Mucosa of gallbladder (tissue), 1 donor: Measurements from ENCODE around the gene RAD51B. TPM values are rescaled to one million over a fixed set of nuclear protein-coding genes. Genes with fewer than 3 reads are reported as not detected.
A peak's percentile ranks its signal among the peaks of the same experiment; 100 is the strongest.
"Not testable (repeated sequence)": the region's sequence is repeated elsewhere in the genome, so short reads cannot be mapped to it uniquely, and the experiment has no call there.

Experiments
- DNase-seq: peaks from one replicate; pipeline ENCODE4 v3.0.0-alpha.2; 2020; ENCODE audit warnings: low spot score
- total RNA-seq: library from RNA; stranded (reverse); gene quantifications from one replicate; pipeline ENCODE4 v1.2.1, GENCODE V29; 2021
- donor health status: DM: no; HTN: no; CAD: no.

The RAD51B gene
- total RNA-seq, 1 donor from 2014 or later, result 18.5 TPM

DNA sequence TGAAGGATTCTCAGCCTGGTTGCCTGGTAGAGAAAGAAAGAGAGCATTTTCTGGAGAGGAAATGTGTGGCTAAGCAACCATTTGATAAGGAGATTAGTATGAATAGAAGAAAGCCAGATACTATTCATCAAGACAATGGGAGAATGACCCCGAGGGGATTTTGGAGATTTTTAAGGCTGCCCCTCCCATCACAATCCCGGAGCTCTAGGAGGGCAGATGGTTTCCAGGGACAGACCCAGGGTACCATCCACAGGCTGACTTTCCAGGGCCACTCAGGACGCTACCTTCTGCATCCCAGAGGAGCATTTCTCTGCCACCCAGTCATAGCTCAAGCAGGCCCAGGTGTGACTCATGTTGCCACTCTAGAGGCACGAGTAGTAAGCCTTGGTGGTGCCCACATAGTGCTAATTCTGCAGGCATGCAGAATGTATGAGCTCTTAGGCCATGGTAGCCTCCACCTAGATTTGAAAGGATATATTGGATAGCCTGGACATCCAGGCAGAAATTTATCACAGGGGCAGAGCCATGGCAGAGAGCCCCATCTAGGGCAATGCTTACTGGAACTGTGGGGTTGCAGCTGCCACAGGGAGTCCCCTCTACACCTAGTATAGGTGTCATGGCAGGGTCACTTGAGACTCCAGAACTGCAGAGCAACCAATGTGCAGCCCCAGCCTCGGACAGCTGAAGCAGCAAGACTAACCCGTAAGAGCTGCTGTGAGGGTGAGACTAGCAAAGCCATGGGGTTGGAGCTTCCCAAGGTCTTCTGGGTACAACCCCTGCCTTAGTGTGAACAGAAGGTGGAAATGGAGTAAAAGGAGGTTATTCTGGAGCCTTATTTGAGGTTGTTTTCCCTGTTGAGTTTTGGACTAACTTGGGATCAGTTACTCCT, 607.3 kb downstream of the RAD51B start:
- no peak for DNase-seq

DNA sequence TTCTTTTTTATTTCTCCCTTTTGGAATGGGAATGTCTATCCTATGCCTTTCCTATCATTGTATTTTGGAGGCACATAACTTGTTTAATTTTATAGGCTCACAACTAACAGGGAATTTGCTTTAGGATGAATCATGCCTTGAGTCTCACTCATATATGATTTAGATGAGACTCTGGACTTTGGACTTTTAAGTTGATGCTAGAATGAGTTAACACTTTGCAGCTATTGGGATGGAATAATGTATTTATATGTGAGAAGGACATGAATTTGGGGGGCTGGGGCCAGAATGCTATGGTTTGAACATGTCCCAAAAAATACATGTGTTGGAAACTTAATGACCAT, 607.9 kb downstream of the RAD51B start:
- DNase-seq, result no peak

DNA sequence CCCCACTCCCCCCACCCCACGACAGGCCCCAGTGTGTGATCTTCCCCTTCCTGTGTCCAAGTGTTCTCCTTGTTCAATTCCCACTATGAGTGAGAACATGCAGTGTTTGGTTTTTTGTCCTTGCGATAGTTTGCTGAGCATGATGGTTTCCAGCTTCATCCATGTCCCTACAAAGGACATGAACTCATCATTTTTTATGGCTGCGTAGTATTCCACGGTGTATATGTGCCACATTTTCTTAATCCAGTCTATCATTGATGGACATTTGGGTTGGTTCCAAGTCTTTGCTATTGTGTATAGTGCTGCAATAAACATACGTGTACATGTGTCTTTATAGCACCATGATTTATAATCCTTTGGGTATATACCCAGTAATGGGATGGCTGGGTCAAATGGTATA, 609.3 kb downstream of the RAD51B start:
- DNase-seq, result not testable (repeated sequence)

DNA sequence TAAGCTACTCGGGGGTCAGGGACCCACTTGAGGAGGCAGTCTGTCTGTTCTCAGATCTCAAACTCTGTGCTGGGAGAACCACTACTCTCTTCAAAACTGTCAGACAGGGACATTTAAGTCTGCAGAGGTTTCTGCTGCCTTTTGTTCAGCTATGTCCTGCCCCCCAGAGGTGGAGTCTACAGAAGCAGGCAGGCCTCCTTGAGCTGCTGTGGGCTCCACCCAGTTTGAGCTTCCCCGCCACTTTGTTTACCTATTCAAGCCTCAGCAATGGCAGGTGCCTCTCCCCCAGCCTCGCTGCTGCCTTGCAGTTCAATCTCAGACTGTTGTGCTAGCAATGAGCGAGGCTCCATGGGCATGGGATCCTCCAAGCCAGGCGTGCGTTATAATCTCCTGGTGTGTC, 614.6 kb downstream of the RAD51B start:
- not testable (repeated sequence) for DNase-seq

DNA sequence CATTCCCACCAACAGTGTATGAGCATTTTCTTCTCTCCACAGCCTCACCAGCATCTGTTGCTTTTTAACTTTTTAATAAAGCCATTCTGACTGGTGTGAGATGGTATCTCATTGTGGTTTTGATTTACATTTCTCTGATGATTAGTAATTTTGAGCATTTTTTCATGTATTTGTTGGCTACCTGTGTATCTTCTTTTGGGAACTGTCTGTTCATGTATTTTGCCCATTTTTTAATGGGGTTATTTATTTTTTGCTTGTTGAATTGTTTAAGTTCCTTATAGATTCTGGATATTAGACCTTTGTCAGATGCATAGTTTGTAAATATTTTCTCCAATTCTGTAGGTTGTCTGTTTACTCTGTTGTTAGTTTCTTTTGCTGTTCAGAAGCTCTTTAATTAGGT, 616.1 kb downstream of the RAD51B start:
- DNase-seq, result not testable (repeated sequence)

DNA sequence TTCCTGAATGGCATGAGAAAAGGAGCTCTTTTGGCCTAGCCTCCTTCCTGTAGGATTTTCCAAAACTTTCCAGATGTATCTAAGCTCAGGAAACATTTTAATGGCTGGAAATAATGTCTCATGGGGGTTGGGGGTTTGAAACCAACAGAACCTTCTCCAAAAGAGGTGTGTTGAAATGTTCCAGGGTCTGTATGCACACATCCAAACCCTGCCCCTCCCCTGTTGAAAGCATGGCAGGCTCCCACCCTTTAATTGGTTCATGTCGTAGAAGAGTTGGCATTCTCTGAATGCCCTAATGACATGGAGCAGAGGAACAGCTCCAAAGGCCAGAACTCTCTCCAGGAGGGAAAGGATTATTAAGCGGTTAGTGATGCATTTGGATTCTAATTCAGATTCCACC, 620.1 kb downstream of the RAD51B start:
- DNase-seq, result no peak

DNA sequence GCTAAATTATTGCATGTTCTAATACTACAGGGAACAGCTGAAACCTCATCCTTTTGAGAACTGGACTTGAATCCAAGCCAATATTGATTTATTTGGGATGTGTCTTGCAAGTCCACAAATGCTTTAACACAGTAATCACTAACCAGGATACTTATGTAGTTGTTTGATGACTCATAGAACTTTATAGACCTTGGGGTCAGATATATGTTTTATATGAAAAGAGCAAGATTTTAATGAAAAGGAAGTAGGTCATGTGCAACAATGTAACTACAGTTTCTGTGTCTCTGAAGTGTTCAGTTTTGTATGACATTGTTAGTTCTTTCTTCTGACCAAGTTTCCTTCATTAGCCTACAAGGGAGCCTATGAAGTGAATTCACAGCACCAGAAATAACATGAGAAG, 621.2 kb downstream of the RAD51B start:
- DNase-seq, result no peak

DNA sequence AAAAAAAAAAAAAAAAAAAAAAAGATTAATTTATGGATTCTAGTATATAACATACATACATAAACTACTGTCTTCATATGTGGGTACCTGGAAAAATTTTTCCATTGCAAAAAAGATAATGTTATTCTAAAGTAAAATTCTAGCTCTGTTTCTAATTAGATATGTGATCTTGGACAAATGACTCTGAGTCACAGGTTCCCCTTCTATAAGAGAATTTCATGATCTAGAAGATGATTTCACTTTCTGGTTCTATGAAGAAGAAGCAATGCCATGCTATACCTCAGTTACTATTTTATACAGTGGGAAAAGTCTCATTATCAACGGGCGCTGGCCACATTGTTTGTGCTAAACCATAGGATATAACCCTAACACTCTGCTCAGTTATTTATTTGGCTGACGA, 622.0 kb downstream of the RAD51B start:
- DNase-seq, result no peak

DNA sequence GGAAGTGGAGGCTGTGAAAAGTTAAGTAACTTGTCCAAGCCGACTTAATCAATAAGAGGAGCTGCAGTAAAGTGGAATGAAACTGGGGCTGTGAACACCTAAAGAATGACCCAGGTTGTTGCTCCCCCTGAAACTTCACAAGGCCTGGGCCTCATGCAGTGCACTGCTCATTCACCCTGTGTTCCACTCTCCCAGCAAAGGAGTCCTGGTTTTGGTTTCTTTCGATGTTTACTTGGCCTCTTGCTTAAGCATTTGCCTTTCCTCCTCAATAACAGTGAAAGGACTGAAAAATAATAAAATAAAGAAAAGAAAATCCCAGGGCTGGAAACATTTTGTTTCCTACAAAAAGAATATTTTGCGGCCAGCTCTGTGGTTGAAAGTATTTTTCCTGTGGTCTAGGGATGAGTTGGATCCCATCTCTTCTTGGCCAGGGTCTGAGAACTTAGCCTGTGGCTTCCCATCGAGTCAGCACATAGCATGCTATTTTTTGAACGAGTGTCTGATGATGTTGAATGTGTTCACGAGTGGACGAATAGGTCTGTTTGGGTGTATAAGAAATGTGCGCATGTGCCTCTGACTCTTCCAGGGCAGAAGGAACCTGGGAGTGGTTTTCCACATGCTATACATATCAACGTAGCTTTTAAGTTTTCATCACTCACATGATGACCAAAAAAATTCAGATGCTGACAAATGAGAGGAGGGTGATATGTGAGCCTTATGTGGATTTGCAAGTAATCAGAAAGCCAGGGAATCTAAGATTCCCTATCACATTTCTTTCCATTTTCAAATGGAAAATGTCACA, 623.5 kb downstream of the RAD51B start:
- DNase-seq, result no peak

DNA sequence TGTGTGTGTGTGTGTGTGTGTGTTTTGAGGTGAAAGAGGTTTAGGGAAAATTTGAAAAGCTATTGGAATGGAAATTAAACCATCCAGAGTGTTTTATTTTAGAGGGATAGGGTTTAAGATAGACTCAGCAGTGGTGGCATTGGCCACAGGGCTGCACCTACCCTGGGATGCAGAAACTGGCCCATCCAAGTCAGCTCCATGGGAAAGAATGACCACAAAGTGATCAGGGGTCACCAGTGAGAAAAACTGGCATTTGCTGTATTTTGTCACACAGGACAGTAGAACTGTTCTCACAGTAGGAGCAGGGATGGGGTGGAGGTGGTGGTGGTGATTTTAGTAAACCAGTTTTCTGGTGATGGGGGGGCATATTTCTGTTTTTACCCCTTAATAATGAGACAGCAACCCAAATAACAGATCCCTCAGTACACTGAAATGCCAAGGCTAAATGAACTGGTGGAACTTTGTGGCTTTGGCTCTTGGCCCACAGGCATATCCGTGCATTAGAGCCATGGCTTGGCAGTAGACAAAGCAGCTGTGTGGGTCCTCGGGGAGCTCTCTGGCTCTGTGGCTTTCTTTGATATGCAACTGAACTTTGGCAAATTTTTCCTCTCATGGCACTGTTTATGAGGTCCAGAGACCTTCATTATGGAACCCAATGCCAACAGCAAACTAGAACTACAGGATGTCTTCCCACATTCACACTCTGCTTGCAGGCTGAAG, 625.0 kb downstream of the RAD51B start:
- DNase-seq, result no peak

DNA sequence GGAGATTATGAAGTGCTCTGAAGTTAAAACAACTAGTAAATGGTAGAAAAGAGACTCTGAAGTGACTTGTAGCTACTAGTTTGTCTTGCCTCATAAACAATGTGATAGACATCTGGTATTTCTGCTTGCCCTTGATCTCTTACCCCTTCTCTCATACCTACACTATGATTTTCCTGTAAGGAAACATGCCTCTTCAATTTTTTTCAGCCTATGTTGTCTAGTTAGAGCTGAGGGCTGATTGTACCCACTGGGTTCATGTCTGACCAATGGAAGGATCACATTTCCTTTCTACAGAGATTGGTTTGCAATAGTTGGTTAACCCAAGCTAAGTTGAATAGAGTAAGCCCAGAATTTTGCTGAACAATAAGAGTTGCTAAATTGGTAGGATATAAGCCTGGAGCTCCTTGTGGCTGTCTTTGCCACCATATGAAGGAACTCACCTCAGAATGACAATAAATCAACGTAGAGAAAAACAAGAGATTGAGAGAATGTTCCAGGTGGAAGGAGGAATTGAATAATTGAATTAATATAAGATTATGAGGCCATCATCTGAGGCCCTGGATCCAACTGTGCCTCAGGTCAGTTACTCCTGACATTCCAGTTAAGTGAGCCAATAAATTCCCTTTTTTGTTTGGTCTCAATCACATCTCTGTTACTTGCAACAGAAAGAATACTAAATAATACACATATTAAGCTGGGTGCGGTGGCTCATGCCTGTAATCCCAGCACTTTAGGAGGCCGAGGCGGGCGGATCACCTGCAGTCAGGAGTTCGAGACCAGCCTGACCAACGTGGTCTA, 626.9 kb downstream of the RAD51B start:
- DNase-seq, result no peak

DNA sequence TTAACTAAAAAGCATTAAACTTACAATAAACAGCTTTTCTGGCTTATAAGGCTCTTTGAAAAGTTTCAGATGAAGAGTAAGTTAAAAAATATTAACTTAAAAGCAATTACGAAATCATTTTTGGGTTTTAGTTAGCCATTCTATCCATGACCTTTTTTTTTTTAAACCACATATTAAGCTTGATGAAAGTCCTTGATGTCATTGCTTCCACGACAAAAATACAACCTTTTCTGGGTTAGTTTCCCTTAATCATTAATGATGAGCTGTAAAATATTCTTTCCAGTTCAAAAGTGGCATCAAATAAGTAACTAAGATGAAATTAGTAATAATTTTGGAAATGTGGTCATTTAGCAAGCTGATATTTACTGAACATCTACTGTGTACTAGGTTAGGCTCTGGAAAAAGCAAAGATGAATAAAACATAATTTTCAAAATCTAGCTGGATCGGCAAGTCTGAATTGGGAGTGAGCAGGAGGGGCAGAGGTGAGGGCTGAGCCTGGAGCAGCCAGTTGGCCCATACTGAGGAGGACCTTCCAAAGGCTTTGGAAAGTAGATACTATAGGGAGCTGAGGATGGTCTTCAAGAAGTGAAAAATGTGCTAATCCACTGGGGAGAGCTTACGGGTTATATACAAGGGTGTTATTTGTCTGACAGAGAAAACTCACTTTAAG, 628.1 kb downstream of the RAD51B start:
- DNase-seq, result no peak

DNA sequence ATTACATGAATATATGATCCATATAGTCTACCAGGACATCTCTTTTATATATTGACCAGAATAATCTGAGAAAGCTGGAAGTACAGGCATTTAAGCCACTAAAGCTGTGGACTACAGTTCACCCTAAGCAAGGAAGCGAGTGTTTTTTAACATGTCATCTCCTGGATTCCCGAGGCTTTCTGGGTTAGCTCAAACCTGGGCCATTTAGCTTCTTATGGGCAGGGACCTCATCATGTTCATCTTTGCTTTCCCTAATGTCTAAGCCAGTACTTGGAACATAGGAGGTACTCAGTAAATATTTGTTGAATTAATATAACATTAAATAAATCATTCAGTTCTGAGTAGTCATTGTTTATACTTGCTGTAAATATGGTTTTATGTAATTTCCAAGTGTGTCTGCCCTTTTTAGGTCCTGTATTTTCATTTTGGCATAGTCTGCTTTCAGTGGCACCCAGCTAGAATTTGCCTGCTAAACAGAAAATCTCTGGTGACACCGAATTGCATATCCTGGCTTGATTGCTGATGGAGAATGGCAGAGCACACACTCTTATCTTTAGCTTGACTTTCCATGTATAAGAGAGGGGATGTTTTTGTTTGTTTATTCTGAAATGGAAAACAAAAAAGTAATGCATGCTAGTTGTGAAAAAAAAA, 628.8 kb downstream of the RAD51B start:
- no peak for DNase-seq

DNA sequence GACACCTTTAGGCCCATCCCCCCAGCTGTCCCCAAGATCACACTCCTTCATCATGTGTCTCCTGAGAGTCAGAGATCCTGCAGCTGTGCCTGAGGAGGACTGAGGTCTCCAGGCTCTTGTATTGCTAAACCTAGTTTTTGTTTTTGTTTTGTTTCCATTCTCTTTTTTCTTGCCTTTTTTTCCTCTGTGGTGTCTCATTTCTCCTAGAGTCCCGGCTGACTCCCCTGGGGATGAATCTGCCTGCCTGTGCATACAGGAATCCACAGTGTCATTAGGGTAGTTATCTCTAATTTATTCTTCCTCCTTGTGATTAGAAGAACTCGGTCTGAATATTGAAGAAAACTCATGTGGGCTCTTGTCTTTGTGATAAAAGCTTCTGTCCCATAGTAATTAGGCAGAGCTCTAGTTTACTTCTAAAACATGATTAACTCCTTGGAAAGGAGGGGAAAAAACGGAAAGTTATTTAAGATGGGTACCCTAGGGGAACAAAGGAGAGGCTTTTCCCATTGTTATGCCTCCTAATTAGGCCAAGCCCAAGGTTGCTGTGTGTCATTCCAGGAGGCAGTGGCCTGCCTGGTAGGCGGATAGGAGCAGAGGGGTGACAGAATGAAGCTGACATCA, 630.1 kb downstream of the RAD51B start:
- no peak for DNase-seq

DNA sequence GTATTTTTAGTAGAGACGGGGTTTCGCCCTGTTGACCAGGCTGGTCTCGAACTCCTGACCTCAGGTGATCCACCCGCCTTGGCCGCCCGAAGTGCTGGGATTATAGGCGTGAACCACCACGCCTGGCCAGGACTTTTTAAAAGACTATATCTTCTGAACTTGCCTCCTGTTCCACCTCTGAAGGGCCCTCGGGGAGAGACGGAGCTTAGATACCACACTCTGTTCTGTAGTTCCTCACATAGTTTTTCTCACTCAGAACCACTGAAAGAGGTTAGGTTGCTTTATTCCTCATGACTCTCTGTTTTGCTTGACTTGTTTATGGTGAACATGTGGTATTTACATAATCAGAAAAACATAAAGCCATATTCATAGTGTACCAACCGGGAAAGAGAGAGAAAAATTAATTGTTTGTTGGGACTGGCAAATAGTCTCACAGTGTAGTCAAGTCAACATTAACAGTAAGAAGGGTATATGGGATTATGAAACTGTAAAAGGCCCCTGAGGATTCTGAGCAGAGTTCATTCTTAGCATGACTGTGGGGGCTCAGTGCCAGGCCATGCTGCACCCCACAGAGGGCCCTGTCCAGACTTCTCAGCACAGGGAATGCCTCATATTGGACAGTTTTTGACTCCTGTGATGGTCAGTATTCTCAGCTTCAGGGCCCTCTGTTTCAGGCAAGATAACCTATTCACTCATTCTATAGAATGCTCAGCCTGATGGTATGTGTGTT, 631.0 kb downstream of the RAD51B start:
- no peak for DNase-seq

DNA sequence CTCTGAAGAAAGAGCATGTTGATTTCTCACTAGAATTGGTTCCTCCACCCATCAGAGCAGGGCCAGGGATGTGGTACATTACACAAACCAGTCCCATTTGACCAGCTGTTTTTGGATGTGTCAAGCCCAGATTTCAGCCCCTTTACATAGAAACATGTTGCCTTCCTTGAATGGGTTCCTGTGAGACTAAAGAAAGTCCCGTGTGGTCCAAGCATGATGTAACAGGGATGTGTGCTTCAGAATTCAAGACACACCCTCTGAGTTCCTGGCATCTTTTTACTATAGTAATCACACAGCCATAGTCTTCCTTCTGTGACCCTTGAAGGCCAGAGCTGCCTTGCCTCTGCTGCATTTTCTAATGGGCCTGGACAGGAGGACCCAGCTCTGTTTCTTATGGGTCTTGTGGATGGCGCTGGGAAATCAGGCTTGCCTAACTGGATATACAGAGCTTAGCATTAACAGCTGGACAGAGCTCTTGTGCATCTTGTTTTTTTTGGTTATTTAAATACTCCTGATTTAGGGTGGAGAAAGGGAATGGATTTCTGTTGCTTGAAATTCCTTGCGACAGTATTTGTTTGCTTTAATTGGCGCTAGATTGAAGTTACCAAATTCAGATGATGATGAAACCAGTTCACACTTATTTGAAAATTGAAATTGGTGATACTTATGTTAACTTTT, 632.3 kb downstream of the RAD51B start:
- no peak for DNase-seq

DNA sequence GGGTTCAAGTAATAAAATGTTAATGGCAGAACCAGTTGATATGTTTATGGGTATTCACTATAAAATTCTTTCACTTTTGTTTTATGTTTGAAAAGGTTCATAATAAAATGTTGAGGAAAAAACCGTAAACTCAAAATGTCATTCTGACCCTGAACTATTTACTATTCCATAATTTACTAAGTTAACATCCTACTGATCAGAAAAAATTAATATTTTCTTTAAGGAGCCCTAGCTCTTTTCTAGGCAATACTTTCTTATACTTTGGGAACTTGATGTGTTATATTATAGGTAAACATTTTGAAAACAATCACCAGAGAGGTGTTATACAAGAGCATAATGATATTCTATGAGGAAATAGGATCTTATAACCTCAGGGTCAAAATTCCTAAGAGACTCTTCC, 638.7 kb downstream of the RAD51B start:
- DNase-seq, result no peak

DNA sequence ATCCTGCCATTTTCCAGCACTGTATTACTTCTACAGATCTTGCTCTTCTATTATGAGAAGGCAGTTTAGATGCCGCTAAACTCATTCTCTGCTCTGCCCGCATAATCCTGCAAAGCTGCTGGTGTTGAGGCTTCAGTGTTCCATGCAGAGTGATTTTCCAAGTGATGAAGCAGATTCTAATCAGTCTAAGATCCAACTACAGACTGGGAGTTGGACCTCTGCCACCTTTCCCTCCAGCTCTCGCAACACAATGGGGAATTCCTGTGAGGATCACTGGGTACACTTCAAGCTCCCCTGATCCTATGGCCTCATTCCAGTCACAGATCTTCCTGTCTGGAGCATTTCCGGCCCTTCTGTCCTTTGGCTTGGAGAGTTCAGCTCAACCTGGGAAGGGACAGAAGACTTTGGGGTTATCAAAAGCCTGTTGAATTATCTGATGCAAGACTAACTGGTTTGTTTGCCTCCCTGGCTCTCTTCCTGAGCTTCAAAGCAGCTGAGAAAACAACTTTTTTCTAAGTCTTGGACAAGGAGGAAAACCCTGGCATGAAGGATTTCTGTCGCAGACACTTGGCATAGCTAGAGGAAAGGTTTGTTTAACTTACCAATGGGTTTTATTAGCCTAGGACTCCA, 639.4 kb downstream of the RAD51B start:
- peak; percentile 81 for DNase-seq
